Transverse colon (tissue), 4 donors: Measurements from ENCODE around the gene TTBK1. TPM values are rescaled to one million over a fixed set of nuclear protein-coding genes. Genes with fewer than 3 reads are reported as not detected.

Experiments
- DNase-seq: peaks from one replicate; pipeline ENCODE4 v3.0.0-alpha.2; 2019
- H3K27ac ChIP-seq, 4 donors: fragments of 200-600 bp; sonication (generic); 2 replicates each; pipeline ENCODE4 v1.5.1; 2016 to 2018; ENCODE audit warnings: inconsistent platforms in 4 of 4
- H3K27me3 ChIP-seq: fragments of 200-600 bp; sonication (generic); 2 replicates; pipeline ENCODE4 v1.5.1; 2017; ENCODE audit warnings: inconsistent platforms
- H3K36me3 ChIP-seq, 4 donors: fragments of 200-600 bp; sonication (generic); 2 replicates each; pipeline ENCODE4 v1.5.1; 2017 to 2019; ENCODE audit warnings: inconsistent platforms in 4 of 4
- H3K4me1 ChIP-seq, 4 donors: fragments of 200-600 bp; sonication (generic); 2 replicates each; pipeline ENCODE4 v1.5.1; 2017 to 2020; ENCODE audit warnings: inconsistent platforms in 4 of 4
- H3K4me3 ChIP-seq, 4 donors: fragments of 200-600 bp; sonication (generic); 1 replicate in 1 of 4; 2 replicates in 3 of 4; pipeline versions ENCODE4 v1.5.1 to v1.6.1; 2017 to 2019; ENCODE audit warnings: inconsistent platforms in 4 of 4
- H3K9me3 ChIP-seq, 2 donors: fragments of 200-600 bp; sonication (generic); 2 replicates each; pipeline ENCODE4 v1.5.1; 2017 to 2019; ENCODE audit warnings: inconsistent platforms in 2 of 2
- EP300 ChIP-seq: sonication (generic); formaldehyde crosslinking; IDR thresholded peaks from one replicate; pipeline ENCODE4 v1.6.1; 2017; ENCODE audit warnings: antibody characterized with exemption, low read depth
- POLR2A ChIP-seq: fragments of 450-650 bp; IDR thresholded peaks from one replicate; pipeline ENCODE4 v1.6.1; 2016; ENCODE audit warnings: antibody characterized with exemption, mild to moderate bottlenecking, moderate library complexity
- POLR2AphosphoS5 ChIP-seq, 3 donors: sonication (generic); formaldehyde crosslinking; IDR thresholded peaks; one replicate each; pipeline ENCODE4 v1.6.1; 2016; ENCODE audit warnings: antibody characterized with exemption in 3 of 3
- WGBS, 2 donors: methylation state at CpG; one replicate each; pipeline ENCODE4 v1.1.5; 2018; ENCODE audit warnings: low coverage in 1 of 2; 5-methylcytosine and 5-hydroxymethylcytosine counted together
- in situ Hi-C, 4 donors: fragments of 200-750 bp; cut with MboI; loops; one replicate each; pipeline versions ENCODE4 v1.15.0 to v1.15.1; 2017; ENCODE audit warnings: low sequenced_read_pairs in 3 of 4, low pct_ligation_motif_present in 1 of 4, low pct_unique_long_range_greater_than_20kb in 1 of 4
- intact Hi-C: fragments of 100-400 bp; cut with DNase I; formaldehyde crosslinking; loops from one replicate; pipeline ENCODE4 v1.15.1; 2023; ENCODE audit warnings: low total_unique reads
- total RNA-seq, 4 donors: library from RNA; depleted of rRNA; stranded (reverse); fragments of >200 nt; gene quantifications; one replicate each; pipeline ENCODE4 v1.1.0, GENCODE V29; 2016
- TF ChIP-seq, protein P1 (sequence below), 5 experiments: fragments of 200-600 bp in 3 of 5; fragments of 450-650 bp in 2 of 5; sonication (generic) in 3 of 5; IDR thresholded peaks; 1 replicate in 2 of 5; 2 replicates in 3 of 5; pipeline ENCODE4 v1.5.1; 2016 to 2017; ENCODE audit warnings: antibody characterized with exemption in 5 of 5, inconsistent platforms in 3 of 5, mild to moderate bottlenecking in 2 of 5, moderate library complexity in 1 of 5

The TTBK1 gene
- total RNA-seq, 4 donors from 2014 or later, result 0.20 to 1.1 (median 0.36) TPM

DNA sequence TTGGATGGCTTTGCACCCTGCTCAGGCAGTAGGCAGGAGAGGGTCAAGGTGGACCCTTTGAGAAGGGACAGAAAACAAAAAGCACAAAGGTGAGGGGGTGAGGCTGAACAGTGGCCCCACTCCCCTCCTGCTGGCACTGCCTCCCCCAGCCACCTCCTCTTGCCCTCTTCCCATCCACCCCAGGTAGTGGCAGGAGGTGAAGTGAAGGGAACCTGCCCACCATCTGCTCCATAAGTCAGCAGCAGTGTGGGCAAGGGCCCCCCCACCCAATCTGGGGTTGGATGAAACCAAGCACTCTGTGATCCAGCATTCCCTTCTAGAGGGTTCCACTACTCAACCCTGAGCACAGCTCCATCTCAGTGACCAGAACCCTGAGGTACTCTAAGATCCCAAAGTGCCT lies 28.7 kb downstream of the TTBK1 start:
- Histone ChIP-seq H3K9me3 (no peaks in the 10 kb centered on the region), H3K27me3 (peaks cover 21% of the 10 kb centered on the region), H3K4me3 (no peak overlapping the region), H3K36me3 (no peaks in the 10 kb centered on the region), H3K27ac (no peak overlapping the region), H3K4me1 (peaks cover 47 to 76% (median 67%) of the 10 kb centered on the region in 4 donors)
- in situ Hi-C loops, result no loop called here
- DNase-seq, result no peak
- TF ChIP-seq EP300 (no peak), POLR2AphosphoS5 (IDR thresholded peaks at IDR 0.05) (no peak), POLR2A (no peak)
- TF ChIP-seq, protein P1, sequence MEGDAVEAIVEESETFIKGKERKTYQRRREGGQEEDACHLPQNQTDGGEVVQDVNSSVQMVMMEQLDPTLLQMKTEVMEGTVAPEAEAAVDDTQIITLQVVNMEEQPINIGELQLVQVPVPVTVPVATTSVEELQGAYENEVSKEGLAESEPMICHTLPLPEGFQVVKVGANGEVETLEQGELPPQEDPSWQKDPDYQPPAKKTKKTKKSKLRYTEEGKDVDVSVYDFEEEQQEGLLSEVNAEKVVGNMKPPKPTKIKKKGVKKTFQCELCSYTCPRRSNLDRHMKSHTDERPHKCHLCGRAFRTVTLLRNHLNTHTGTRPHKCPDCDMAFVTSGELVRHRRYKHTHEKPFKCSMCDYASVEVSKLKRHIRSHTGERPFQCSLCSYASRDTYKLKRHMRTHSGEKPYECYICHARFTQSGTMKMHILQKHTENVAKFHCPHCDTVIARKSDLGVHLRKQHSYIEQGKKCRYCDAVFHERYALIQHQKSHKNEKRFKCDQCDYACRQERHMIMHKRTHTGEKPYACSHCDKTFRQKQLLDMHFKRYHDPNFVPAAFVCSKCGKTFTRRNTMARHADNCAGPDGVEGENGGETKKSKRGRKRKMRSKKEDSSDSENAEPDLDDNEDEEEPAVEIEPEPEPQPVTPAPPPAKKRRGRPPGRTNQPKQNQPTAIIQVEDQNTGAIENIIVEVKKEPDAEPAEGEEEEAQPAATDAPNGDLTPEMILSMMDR (IDR thresholded peaks at IDR 0.05), result no peak
- intact Hi-C loops, result no loop called here

DNA sequence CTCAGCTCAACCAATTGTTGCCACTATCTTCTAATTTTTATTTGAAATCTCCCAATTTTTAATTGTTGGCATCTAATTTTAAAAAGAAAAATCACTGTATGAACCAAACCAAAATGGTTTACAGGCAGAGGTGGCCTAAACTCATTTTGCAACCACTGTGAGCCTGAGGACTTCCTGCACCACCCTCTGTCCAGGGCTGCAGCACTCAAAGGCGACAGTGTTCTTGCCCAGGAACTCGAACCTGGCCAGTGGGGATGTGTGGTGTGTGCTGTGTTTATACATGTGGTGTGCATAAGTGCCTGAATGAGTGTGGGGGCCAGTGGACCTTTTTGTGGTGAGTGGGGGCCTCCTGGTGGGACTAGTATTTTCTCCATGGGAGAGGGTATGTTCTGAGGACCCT lies 30.4 kb downstream of the TTBK1 start:
- H3K4me1 ChIP-seq, result peaks cover 42 to 76% (median 69%) of the 10 kb centered on the region in 4 donors
- no peaks in the 10 kb centered on the region for H3K9me3 ChIP-seq
- no peak overlapping the region for H3K4me3 ChIP-seq
- TF ChIP-seq POLR2AphosphoS5 (IDR thresholded peaks at IDR 0.05) (no peak), POLR2A (no peak), EP300 (no peak)
- TF ChIP-seq, protein P1 (IDR thresholded peaks at IDR 0.05), result no peak
- whole genome bisulfite sequencing, 2 donors, result 46% methylated on average over 2 of the region's 2 CpGs; no CpG with 5 or more reads in 1 of the 2 donors
- in situ Hi-C loops, result no loop called here
- H3K36me3 ChIP-seq, result no peaks in the 10 kb centered on the region
- DNase-seq, result no peak
- peaks cover 21% of the 10 kb centered on the region for H3K27me3 ChIP-seq
- H3K27ac ChIP-seq, result peak overlapping the region in 3 of 4 donors; percentile 4 to 15 (median 13)
- intact Hi-C loops, result no loop called here

DNA sequence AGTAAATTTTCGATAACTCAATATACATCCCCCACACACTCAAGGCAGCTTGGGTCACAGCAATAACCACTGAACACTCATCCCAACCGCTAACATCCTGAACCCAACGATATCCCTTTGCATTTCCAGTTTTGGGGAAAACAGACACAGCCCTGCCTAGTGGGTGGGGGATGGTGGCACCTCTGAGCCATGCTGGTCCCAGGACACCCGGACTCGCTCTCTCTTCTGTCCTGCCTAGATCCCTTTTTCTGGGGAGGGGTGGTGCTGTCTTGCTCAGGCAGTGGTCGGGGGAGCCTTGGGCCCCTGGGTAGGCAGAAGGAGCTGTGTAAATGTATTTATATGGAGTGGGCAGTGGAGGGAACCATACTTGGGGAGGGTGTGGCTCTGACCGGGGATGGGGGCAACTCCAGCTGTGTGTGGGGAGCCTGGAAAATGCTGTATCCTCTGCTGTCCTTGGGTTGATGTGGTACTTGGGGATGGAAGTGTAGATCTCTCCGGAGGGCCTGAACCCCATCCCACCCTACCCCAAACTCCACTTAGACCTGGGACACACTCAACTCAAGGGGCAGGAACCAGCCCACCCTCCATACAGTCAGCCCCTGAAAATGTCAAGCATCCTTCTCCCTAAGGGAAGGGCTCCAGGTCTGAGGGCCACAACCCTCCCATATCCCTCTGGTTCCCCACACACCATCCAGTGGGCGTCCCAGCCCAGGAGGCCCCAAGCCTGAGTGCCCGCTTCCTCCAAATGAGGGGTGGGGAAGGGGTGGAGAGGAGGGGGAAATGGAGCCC lies 31.0 kb downstream of the TTBK1 start:
- intact Hi-C loops (no loop called here), in situ Hi-C loops (no loop called here)
- H3K9me3 ChIP-seq, result no peaks in the 10 kb centered on the region
- peak overlapping the region in 3 of 4 donors; percentile 86 to 89 (median 88) for H3K27ac ChIP-seq
- 79% methylated on average over 10 of the region's 10 CpGs; no CpG with 5 or more reads in 1 of the 2 donors for WGBS, 2 donors
- no peak for DNase-seq
- TF ChIP-seq, protein P1 (IDR thresholded peaks at IDR 0.05), result no peak
- TF ChIP-seq EP300 (no peak), POLR2A (no peak), POLR2AphosphoS5 (IDR thresholded peaks at IDR 0.05) (no peak)
- no peaks in the 10 kb centered on the region for H3K36me3 ChIP-seq
- peak overlapping the region in 2 of 4 donors; percentile 41 to 58 for H3K4me3 ChIP-seq
- H3K27me3 ChIP-seq, result peaks cover 21% of the 10 kb centered on the region
- H3K4me1 ChIP-seq, result peaks cover 43 to 75% (median 68%) of the 10 kb centered on the region in 4 donors

DNA sequence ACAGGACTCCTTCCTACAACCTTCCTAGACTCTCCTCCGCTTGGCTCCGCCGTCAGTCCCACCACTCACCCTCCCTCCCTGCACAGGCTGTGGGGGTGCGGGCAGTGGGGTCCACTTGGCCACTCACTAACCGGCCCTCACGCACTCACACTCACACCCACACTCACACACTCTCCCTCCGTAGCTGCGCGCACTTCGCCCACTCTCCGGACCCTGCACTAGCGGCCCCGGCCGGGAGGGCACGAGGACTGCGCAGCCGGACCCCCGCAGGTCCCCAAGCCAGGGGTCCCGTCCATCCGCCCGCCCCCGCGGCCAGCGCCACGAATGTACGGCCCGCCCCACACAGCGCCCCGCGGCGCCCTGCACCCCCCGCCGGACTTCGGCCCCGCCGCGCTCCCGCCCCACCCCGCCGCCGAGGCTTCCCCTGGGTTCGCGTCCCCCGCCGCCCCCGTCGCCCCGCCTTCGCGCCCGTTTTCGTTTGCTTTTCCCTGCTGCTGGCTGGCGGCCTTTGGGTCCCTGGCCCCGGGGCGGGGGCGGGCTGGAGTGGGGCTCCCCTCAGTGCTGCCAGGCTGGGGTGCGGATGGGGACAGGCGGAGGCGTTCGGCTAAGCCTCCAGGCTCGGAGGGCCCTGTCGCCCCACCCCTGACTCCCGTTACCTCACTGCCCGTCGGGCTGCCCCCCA lies 31.8 kb downstream of the TTBK1 start:
- Histone ChIP-seq H3K27me3 (peaks cover 21% of the 10 kb centered on the region), H3K4me1 (peaks cover 41 to 69% (median 61%) of the 10 kb centered on the region in 4 donors), H3K36me3 (no peaks in the 10 kb centered on the region), H3K27ac (peak overlapping the region; percentile 85 to 89 (median 87)), H3K4me3 (peak overlapping the region in 3 of 4 donors; percentile 34 to 58 (median 41)), H3K9me3 (no peaks in the 10 kb centered on the region)
- DNase-seq, result peak; percentile 82
- intact Hi-C loops (no loop called here), in situ Hi-C loops (no loop called here)
- 12% methylated on average over 29 of the region's 65 CpGs; no CpG with 5 or more reads in 1 of the 2 donors for WGBS, 2 donors
- TF ChIP-seq POLR2AphosphoS5 (IDR thresholded peaks at IDR 0.05) (no peak), POLR2A (peak; percentile 35)
- TF ChIP-seq, protein P1 (IDR thresholded peaks at IDR 0.05), result no peak
